GM19240 (cell line): ENCODE measurements around the gene CCL17.
"Not testable (repeated sequence)": the region's sequence is repeated elsewhere in the genome, so short reads cannot be mapped to it uniquely, and the experiment has no call there.

ENCODE experiments used
- DNase-seq: peaks from one replicate; pipeline ENCODE4 v3.0.0; 2011; ENCODE audit warnings: low spot score; ENCODE audit not compliant: insufficient read length

Gene CCL17

DNA sequence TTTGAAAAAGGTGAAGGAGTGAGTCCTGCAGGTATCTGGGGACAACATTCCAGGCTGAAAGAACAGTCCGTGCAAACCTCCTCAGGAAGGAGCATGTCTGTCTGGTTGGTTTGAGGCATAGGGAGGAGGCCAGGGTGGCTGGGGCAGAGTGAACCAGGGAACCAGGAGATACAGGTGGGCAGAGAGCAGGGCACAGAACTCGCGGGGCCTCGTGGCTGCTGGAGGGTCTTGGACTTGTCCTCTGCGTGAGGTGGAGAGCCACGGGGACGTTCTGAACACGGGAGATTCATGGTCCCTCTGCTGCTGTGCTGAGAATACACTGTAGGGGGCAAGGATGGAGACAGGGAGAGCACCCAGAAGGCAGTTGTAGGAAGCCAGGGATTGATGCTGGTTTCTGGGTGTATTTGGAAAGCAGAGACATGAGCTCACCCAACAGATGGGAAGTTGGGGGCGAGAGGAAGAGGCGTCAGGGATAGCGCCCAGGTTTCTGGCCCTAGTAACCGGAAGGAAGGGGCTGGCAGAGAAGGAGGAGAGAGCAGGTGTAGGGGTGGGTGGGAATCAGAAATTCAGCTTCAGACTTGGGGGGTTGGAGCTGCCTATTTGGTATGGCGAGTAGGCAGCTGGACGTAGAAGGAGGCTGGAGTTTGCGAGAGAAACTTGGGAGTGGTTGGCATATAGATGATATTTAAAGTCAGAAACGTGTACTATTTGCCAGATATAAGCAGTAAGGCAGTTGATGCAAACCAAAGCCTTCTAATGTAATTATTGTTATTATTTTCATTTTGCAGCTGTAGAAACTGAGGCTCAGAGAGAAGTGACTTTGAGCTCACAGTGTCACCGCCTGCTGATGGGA, at the start of gene CCL17:
Gene CCL17 (plus strand): TSS at position 803 of the 853 bp plus-strand sequence. CDS start 9,166 bp downstream, outside the sequence.
- no peak for DNase-seq

DNA sequence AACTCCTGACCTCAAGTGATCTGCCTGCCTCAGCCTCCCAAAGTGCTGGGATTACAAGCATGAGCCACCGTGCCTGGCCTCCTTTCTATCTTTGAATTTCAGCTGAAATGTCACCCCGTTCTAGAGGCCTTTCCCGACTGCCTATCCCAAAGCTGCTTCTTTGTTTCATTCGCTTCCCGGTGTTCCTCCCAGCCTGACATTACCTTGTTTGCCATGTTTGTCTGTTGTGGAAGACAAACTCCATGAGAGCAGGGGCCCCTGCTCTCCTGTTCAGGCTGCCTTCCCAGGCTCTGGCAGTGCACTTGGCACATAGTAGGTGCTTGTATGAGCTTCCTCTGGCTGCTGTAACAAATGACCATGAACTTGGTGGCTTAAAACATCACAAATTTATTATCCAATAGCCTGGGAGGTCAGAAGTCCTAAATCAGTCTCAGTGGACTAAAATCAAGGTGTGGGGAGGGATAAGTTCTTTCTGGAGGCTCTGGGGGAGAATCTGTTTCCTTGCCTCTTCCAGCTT, 48.6 kb upstream of the CCL17 start:
- no peak for DNase-seq

DNA sequence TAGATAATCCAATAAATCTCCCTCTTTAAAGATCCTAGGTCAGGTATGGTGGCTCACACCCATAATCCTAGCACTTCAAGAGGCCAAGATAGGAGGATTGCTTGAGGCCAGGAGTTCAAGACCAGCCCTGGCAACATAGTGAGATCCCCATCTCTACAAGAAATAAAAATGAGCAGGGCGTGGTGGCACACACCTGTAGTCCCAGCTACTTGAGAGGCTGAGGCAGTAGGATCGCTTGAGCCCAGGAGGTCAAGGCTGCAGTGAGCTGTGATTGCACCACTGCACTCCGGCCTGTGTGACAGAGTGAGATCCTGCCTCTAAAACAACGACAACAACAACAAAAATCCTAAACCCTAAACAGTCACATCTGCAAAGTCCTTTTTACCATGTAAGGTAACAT, 48.0 kb upstream of the CCL17 start:
- no peak for DNase-seq

DNA sequence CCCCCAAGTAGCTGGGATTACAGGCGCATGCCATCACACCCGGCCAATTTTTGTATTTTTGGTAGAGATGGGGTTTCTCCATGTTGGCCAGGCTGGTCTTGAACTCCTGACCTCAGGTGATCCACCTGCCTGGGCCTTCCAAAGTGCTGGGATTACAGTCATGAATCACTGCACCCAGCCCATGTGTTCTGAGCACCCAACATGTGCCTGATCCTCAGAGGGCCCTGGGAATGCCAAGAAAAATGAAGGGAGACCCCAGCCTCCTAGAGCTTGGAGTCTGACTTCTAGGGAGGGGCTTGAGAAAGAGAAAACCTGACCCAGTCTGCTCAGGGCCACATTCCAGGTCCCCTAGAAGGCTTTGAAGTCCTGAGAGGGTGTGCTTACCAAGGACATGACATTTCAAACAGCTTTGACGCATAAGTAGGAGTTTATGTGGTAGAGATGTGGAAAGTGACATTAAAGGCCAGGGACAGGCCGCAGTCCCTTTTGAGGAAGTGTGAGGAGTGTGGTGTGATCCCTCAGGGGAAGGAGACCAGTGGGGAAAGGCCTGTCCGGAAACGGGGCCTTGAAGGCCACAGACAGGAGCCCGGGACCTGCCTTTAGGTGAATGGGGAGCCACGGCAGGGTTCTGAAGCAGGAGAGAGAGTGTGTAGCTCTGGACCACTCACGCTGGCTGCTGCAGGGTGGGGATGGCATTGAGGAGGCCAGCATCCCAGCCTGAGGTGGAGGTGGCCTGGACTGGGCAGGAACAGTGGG, 47.1 kb upstream of the CCL17 start:
- no peak for DNase-seq

DNA sequence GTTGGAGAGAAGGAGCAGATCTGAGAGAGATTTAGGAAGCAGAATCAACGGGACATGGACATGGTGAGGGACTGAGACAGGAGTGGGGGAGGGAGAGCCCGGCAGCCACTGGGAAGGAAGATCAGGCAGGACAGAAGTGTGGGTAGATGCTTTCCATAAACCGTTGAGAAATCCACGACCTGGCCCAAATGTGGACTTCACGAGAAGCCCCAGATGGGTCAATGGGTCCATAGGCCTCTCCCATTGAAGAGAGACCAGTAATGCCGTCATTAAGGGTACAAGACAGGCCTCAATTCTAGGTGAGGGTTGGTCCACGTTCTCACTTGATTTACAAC, 46.5 kb upstream of the CCL17 start:
- DNase-seq, result no peak

DNA sequence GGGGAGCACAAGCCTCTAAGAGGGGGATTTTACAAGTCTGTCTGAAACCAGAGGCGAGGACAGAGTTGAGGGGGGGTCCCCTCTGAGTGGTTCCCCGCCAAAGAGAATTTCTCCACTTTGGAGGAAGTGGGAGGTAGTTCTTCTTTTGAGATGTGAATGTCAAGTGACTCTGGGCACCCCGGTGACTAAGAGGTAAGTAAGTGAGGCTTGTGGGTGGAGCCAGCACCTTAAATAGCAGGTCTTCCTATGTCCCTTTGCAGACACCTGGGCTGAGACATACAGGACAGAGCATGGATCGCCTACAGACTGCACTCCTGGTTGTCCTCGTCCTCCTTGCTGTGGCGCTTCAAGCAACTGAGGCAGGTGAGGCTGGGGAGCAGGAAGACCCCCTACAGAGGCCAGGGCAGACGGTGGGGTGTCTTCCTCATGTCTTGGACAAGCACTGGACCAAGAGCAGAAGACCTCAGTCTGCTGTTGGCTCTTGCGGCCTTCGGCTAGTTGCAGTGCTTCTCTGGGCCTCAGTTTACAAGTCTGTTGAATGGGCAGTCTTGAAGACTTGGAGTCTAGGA, 46.0 kb upstream of the CCL17 start, which contains the start of gene CCL22:
Gene CCL22 (plus strand): TSS at position 257 of the 569 bp plus-strand sequence. CDS start 34 bp downstream, at position 291.
- DNase-seq, result no peak

DNA sequence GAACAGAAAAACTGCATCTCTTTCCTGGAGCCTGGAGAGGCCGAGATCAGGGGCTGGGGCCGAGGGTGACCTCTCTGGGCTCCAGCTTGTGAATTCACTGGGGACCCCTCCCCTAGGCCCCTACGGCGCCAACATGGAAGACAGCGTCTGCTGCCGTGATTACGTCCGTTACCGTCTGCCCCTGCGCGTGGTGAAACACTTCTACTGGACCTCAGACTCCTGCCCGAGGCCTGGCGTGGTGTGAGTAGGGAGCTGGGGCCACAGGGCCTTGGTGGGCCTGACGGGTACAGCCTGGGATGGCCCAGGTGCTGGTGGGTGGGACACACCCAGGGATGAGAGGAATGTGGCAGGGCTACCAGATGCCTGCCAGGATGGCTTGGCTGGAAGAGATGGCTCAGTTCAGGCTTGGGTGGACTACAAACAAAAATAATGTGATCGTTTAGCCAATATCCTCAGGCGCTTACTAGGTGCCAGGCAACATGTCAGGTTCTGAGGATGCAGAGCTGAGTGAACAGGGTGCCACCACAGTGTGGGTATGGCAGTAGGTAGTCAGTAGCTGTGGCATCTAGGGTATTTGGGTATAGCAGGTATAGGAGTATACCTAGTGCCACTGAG, 44.1 kb upstream of the CCL17 start:
- DNase-seq, result no peak

DNA sequence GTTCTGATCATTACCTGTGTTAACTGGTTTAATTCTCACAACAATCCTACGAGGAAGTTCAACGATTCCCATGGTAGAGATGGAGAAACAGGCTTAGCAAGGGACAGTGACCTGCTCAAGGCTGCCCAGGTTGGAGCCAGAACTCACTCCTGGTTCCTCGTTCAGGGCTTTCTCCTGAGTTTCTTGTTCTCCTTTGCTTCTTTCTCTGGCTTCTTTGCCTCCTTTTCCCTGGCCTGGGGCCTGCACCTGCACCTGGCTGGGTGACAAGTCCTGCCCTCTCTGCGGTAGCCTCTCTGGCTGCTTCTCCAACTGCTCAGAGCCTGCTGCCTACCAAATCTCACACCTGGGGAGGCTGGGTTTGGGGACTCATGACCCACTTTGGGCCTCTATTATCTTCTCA, 43.2 kb upstream of the CCL17 start:
- no peak for DNase-seq

DNA sequence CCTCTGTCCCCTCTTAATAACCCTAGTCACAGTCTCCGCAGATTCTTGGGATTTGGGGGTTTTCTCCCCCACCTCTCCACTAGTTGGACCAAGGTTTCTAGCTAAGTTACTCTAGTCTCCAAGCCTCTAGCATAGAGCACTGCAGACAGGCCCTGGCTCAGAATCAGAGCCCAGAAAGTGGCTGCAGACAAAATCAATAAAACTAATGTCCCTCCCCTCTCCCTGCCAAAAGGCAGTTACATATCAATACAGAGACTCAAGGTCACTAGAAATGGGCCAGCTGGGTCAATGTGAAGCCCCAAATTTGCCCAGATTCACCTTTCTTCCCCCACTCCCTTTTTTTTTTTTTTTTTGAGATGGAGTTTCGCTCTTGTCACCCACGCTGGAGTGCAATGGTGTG, 40.4 kb upstream of the CCL17 start:
- DNase-seq, result no peak

DNA sequence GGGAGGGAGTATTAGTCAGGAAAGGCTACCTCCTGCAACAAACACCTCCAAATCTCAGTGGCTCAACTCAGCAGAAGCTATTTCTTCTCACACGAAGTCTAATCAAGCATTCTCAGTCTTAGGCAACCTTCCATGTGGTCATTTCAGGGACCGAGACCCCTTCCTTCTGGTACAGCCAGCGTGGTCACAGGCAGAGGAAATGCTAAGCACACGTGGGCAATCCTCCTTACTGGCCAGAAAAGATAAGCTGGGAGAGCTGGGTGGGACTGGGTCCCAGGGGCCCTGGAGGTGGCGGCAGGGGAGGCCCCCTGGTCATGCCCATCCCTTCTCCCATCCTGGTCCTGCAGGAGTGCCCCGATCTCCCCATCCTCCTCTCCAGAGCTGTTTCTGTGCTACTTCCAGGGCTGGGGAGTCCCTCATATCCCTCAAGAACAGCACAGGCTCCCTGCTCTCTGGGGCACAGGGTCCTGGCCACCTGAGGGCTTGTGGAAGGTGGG, 38.0 kb upstream of the CCL17 start:
- DNase-seq, result no peak

DNA sequence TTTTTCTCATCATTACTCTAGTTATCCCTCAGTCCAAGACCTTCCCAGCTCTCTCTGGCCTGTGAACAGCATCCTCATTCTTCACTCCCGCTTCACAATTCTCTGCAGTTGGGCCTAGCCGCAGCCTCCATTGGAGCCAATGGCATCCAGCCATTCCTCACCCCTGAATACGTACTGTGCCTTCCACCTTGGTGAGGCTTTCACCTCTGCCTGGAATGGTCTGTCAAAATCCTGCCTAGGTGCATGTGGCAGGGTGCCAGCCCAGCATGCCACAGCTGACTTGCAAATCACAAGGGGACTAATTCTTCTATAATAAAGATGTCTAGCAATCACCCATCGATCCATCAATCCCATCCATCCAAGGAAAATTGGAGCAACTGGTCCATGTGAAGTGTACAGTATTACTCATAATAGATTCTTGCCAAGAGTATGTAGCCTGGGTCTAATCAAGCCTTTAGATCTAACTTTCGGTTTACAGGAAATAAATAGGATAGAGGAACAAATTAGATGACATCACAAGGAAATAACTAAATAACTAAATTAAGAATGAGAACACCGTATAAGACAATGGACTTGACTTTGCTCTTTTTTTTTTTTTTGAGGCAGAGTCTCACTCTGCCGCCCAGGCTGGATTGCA, 37.3 kb upstream of the CCL17 start:
- DNase-seq, result no peak

DNA sequence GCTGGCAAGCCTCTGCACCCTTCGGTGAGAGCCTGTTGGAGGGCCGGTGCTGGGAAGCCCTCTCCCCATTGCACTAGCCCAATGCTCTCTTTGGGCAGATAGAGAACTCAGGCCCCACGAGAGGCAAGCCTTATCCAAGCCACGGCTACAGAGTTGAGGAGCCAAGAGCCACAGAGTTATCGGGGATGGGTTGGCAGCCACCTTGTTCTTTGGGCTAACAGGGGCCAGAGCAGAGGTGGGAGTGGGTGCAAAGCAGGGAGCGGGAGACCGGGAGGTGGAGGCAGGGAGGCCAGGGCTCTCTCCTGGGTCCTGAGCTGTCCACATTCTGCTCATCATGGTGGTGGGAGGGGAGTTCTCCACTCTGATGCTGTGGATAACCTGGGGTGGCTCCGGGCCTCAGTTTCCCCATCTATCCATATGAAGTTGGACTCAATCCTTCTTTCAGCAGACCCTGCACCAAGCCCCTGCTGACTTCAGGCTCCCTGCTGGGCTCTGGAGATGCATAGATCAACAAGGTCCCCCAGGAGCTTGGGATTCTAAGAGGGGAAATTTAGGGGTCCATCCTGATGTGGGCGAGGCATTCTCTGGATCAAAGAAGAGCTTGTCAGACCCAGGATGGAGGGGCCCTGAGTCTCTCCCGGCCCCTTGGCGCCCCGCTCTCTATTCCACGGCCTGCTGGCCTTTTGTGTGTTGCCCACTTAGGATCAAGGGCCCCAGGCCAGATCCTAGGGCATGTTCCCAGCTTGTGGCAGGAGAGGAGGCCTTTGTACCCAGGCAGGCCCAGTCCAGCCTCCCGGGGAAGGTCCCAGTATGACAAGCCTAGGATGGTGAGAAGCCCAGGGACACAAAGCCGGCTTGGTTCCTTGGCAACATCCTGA, 32.8 kb upstream of the CCL17 start:
- DNase-seq, result no peak

DNA sequence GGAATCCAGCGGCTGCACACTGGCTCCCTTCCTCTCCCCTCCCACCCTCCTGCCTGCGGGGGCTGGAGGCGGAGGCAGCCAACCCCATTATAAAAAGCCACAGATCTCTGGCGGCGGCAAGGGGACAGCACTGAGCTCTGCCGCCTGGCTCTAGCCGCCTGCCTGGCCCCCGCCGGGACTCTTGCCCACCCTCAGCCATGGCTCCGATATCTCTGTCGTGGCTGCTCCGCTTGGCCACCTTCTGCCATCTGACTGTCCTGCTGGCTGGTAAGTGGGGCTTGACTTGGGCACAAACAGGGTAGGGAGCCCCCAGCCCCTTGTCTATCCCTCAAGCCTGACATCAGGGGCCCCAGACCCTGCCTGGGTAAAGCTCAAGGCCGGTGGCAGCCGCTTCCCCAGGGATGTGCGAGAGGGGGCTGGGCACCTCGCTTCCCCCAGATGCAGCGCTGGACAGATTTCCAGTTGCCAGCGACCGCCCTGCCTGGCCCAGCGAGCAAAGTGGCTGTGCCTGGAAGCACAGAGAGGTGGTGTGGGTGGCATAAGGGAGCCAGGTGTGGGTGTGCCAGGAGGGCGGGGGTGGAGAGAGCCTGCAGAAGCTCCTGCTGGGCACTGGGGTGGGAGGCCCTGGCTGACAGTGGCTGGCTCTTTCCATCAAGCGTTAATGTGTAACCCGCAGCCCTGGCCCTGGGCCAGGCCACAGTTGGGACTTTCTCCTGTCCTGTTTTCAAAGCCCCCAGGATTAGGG, 32.0 kb upstream of the CCL17 start, which contains the start of gene CX3CL1:
Gene CX3CL1 (plus strand): TSS at position 119 of the 745 bp plus-strand sequence. CDS start 79 bp downstream, at position 198.
- no peak for DNase-seq

DNA sequence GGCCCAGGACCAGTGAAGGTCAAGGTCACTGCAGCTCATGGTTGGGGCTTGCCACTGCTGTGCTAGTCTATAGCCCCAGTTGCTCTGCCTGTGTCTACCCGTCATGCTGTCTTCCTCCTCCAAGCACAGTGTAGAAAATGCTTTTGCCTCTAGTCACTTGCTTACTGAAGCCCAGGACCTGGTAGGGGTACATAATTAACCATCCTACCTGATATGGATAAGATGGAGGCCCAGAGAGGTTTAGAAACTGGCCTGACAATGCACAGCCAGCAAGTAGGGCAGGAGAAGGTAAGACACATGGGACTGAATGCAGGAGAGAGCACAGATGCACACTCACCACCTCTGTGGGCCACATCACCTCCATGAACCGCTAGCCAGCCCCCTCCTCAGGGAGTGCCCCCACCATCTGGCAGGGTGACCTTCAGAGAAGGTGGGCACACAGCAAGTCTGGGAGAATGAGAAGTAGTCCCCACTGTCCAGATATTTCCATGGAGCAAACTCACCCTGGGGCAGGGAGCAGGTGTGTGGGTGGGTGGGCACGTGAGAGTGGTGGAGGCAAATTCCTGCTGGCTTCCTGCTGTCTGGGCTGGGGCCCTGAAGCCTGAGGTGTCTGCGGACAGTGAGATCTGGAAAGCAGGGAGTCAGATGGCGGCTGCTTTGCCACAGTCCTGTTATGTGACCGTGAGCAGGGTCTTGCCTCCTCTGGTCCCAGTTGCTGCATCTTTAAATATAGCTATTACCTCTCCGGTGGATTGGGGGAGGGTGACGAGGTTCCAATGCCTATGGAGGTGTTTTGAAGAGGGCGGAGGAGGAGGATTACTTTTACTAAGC, 31.2 kb upstream of the CCL17 start:
- DNase-seq, result no peak

DNA sequence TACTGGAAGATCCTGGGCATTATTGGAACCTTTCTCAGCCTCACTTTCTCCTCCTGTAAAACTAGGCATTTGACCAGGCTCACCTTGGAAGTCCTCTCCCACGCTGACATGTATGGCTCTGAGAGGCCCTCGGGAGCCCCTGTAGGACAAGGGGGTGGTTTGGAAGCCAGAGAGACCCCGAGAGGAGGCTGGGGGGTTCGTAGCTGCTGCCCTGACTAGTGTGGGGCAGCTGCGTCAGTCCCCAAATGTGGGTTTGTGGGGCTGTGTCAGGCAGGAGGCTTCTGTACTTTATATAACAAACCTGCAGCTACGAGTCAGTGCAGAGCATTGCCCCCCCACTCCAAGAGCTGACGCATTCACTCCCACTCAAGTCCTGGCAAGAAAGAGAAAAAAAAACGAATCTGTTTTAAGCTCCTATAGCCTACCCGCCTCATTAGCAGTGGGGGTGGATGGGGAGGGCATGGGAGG, 30.5 kb upstream of the CCL17 start:
- DNase-seq, result no peak

DNA sequence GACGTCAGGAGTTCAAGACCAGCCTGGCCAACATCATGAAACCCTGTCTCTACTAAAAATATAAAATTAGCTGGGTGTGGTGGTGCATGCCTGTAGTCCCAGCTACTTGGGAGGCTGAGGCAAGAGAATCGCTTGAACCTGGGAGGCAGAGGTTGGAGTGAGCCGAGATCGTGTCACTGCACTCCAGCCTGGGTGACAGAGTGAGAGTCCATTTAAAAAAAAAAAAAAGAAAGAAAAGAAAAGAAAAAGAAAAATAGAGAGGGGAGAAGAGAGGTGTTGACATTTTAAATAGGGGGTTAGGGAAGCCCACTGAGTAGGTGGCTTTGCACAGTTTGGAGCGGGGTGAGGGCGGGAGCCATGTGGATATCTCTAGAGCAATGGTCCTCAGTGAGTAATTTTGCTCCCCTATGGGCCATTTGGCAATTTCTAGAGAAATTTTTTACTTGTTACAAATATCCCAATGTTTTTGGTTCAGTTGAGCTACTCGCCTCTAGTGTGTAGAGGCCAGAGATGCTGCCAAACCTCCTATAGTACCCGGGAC, 29.6 kb upstream of the CCL17 start:
- DNase-seq, result not testable (repeated sequence)

DNA sequence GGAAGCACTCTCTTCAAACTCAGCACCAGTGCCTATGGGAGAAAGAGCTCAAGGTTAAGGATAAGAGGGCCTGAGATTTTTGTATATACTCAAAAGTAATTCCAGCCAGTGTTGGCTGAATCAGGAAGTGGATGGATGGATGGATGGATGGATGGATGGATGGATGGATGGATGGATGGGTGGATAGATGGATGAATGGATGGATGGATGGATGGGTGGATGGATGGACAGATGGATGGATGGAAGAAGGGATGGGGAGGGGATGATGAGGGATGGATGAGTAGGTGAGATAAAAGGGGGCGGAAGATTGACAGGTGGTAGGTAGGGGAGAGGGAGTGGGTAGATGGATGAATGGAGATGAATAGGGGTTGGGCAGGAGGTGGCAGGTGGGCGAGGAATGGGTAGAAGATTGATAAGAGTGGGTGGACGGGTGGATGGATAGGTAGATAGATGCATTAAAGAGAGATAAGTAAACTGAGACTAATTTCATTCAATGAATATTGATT, 28.2 kb upstream of the CCL17 start:
- no peak for DNase-seq
